ENCODE results near the gene ZBTB9.

DNA sequence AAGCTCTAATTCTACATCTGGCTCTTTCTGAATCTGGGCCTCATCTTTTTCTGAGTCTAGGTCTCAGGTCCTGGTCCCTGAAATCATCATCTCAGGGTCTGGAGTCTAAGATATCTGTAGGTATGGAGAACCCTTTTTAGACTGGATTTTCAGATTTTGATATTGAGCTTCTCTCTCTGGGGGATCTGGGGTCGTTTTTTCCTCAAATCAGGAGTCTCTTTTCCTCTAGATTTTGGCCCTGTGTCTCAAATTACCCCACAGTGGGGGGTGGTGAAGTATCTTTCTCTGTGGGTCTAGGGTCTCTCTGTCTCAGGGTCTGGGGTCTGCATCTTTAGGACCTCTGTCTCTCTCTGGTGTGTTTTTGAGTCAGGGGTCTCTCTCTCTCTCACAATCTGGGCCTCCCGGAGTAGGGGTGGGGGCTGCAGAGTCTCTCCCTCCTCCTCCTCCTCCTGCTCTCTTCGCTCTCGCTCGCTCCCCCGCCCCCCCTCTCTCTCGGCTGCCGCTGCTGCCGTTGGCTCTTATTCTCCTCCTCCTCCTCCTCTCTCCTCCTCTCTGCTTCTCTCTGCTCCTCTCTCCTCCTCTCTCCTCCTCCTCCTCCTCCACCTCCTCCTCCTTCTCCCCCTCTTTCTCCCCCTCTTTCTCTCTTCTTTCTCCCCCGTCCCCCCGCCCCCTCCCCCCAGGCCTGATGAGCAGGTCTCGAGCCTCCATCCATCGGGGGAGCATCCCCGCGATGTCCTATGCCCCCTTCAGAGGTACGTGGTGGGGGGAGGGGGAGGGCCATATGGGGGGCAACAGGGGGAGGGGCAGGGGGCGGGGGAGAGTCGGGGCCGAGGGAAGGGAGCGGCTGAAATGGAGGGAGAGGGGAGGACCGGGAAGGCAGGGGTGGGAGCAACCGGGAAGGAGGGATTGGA is 34.5 kb upstream of the ZBTB9 start, which contains the start of gene SYNGAP1:
- TF ChIP-seq, protein P1, sequence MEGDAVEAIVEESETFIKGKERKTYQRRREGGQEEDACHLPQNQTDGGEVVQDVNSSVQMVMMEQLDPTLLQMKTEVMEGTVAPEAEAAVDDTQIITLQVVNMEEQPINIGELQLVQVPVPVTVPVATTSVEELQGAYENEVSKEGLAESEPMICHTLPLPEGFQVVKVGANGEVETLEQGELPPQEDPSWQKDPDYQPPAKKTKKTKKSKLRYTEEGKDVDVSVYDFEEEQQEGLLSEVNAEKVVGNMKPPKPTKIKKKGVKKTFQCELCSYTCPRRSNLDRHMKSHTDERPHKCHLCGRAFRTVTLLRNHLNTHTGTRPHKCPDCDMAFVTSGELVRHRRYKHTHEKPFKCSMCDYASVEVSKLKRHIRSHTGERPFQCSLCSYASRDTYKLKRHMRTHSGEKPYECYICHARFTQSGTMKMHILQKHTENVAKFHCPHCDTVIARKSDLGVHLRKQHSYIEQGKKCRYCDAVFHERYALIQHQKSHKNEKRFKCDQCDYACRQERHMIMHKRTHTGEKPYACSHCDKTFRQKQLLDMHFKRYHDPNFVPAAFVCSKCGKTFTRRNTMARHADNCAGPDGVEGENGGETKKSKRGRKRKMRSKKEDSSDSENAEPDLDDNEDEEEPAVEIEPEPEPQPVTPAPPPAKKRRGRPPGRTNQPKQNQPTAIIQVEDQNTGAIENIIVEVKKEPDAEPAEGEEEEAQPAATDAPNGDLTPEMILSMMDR (IDR thresholded peaks at IDR 0.05 in 8 of 11, conservative IDR thresholded peaks at IDR 0.05 in 3 of 11) = no peak
- no peak for TF ChIP-seq POLR2A (IDR thresholded peaks at IDR 0.05)
